Measurements from ENCODE around the gene SNED1. TPM values are rescaled to one million over a fixed set of nuclear protein-coding genes. Genes with fewer than 3 reads are reported as not detected.

The SNED1 gene
- total RNA-seq, 1 experiment from 2014 or later: 3.2 TPM

DNA sequence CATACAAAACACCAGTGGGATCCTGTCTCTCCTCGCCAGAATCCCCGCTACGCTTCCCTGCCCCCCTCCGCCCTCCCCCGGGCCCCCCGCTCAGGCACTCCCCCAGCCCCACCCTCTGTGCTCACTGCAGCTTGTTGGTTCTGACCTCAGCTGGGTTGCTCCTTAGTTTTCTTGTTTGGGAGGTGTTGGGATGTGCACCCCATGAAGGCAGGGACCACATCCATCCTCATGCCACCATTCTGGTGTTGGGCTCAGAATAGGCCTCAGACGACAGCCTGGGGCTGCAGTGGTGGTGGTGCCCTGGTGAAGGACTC is 4.6 kb downstream of the SNED1 start:
- DNase-seq (ENCODE audit: low spot score): no peak
- no peak overlapping the region for H3K27ac Mint-ChIP-seq

GRCh38 chr2:241003369-241003768 is 5.0 kb downstream of the SNED1 start:
- H3K4me3 Mint-ChIP-seq: no peak overlapping the region
- POLR2A ChIA-PET: no interaction called here
- ATAC-seq (no peak), DNase-seq (ENCODE audit: low spot score) (no peak)
- H3K27me3 Mint-ChIP-seq (ENCODE audit: low read depth): peaks cover 47% of the 10 kb centered on the region
- H3K27ac Mint-ChIP-seq: no peak overlapping the region
- H3K4me1 Mint-ChIP-seq: no peaks in the 10 kb centered on the region
- H3K9me3 Mint-ChIP-seq: peaks cover 36% of the 10 kb centered on the region
- CTCF ChIA-PET: no interaction called here
- H3K36me3 Mint-ChIP-seq: peaks cover 28% of the 10 kb centered on the region
- TF ChIP-seq NFYB (CRISPR knock-in tag; conservative IDR thresholded peaks at IDR 0.05; ENCODE audit: low read depth) (no peak), IRF2 (CRISPR knock-in tag; IDR thresholded peaks at IDR 0.05; ENCODE audit: borderline replicate concordance, low read depth) (no peak), ZNF423 (CRISPR knock-in tag; IDR thresholded peaks at IDR 0.05) (no peak), ZNF121 (CRISPR knock-in tag; IDR thresholded peaks at IDR 0.05) (no peak), JAZF1 (CRISPR knock-in tag; IDR thresholded peaks at IDR 0.05) (no peak), FOXK1 (CRISPR knock-in tag; IDR thresholded peaks at IDR 0.05) (no peak), CTCF (IDR thresholded peaks at IDR 0.05) (no peak), ZNF219 (CRISPR knock-in tag; IDR thresholded peaks at IDR 0.05; ENCODE audit: borderline replicate concordance) (no peak), TEAD1 (CRISPR knock-in tag; IDR thresholded peaks at IDR 0.05) (no peak), ZNF512 (CRISPR knock-in tag; IDR thresholded peaks at IDR 0.05; ENCODE audit: borderline replicate concordance) (no peak), MYBL2 (CRISPR knock-in tag; IDR thresholded peaks at IDR 0.05) (no peak), GABPB1 (CRISPR knock-in tag; IDR thresholded peaks at IDR 0.05) (no peak), SP1 (CRISPR knock-in tag; conservative IDR thresholded peaks at IDR 0.05) (no peak), ZNF281 (CRISPR knock-in tag; IDR thresholded peaks at IDR 0.05) (no peak)
- TF ChIP-seq, protein P1, sequence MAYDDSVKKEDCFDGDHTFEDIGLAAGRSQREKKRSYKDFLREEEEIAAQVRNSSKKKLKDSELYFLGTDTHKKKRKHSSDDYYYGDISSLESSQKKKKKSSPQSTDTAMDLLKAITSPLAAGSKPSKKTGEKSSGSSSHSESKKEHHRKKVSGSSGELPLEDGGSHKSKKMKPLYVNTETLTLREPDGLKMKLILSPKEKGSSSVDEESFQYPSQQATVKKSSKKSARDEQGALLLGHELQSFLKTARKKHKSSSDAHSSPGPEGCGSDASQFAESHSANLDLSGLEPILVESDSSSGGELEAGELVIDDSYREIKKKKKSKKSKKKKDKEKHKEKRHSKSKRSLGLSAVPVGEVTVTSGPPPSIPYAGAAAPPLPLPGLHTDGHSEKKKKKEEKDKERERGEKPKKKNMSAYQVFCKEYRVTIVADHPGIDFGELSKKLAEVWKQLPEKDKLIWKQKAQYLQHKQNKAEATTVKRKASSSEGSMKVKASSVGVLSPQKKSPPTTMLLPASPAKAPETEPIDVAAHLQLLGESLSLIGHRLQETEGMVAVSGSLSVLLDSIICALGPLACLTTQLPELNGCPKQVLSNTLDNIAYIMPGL (CRISPR knock-in tag; IDR thresholded peaks at IDR 0.05): no peak

More for the DNA sequence above, 4.6 kb downstream of the SNED1 start:
- no peaks in the 10 kb centered on the region for H3K4me1 Mint-ChIP-seq
- H3K27me3 Mint-ChIP-seq (ENCODE audit: low read depth): peaks cover 47% of the 10 kb centered on the region
- no peak for ATAC-seq
- peaks cover 28% of the 10 kb centered on the region for H3K36me3 Mint-ChIP-seq
- ChIA-PET CTCF (no interaction called here), POLR2A (no interaction called here)
- TF ChIP-seq, protein P2, sequence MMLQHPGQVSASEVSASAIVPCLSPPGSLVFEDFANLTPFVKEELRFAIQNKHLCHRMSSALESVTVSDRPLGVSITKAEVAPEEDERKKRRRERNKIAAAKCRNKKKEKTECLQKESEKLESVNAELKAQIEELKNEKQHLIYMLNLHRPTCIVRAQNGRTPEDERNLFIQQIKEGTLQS (CRISPR knock-in tag; conservative IDR thresholded peaks at IDR 0.05): no peak
- TF ChIP-seq, protein P3, sequence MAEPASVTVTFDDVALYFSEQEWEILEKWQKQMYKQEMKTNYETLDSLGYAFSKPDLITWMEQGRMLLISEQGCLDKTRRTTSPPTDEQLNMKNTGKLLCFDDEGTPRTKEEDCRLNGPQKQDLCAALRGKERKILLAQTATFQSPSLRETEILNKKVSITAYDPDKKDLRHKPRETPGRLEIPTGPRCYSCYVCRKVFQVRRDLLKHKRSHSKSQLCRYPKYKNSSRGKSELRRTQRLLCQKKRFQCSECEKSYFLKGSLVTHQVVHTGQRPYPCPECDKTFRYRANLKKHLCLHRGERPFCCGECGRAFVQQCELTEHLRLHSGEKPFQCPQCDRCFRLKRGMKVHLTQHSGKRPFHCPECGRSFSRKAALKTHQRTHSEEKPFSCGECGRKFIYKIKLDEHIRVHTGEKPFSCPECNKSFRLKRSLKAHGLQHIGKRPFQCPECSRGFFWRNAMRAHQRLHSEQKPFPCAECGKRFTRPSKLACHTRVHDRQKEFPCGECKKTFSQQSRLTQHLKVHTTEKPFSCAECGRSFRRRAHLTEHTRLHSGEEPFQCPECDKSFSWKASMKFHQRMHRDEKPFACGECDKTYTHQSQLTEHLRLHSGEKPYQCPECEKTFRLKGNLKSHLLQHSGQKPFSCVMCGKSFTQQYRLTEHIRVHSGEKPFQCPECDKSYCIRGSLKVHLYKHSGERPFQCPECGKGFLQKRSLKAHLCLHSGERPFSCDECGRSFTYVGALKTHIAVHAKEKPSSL (CRISPR knock-in tag; conservative IDR thresholded peaks at IDR 0.05): no peak
- TF ChIP-seq ZNF396 (CRISPR knock-in tag; IDR thresholded peaks at IDR 0.05; ENCODE audit: borderline replicate concordance) (no peak), ZNF138 (CRISPR knock-in tag; conservative IDR thresholded peaks at IDR 0.05) (no peak), GABPB1 (CRISPR knock-in tag; IDR thresholded peaks at IDR 0.05) (no peak), PRRX2 (CRISPR knock-in tag; IDR thresholded peaks at IDR 0.05) (no peak), HMGA2 (CRISPR knock-in tag; IDR thresholded peaks at IDR 0.05) (no peak)
- TF ChIP-seq, protein P4, sequence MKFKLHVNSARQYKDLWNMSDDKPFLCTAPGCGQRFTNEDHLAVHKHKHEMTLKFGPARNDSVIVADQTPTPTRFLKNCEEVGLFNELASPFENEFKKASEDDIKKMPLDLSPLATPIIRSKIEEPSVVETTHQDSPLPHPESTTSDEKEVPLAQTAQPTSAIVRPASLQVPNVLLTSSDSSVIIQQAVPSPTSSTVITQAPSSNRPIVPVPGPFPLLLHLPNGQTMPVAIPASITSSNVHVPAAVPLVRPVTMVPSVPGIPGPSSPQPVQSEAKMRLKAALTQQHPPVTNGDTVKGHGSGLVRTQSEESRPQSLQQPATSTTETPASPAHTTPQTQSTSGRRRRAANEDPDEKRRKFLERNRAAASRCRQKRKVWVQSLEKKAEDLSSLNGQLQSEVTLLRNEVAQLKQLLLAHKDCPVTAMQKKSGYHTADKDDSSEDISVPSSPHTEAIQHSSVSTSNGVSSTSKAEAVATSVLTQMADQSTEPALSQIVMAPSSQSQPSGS (CRISPR knock-in tag; IDR thresholded peaks at IDR 0.05; ENCODE audit: borderline replicate concordance, low read depth): no peak
- TF ChIP-seq, protein P5, sequence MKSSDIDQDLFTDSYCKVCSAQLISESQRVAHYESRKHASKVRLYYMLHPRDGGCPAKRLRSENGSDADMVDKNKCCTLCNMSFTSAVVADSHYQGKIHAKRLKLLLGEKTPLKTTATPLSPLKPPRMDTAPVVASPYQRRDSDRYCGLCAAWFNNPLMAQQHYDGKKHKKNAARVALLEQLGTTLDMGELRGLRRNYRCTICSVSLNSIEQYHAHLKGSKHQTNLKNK (CRISPR knock-in tag; IDR thresholded peaks at IDR 0.05): no peak
- H3K4me3 Mint-ChIP-seq: no peak overlapping the region
- H3K9me3 Mint-ChIP-seq: peaks cover 36% of the 10 kb centered on the region
